Aorta (tissue), 5 donors: ENCODE results near the gene SPTBN4. TPM values are rescaled to one million over a fixed set of nuclear protein-coding genes. Genes with fewer than 3 reads are reported as not detected.

ENCODE experiments used
- ATAC-seq: fragments of 200-7000 bp; cut with Tn5 transposase; one replicate; pipeline ENCODE4 v1.9.1; 2022; ENCODE audit warnings: moderate library complexity; ENCODE audit not compliant: low FRiP score
- DNase-seq, 2 donors: peaks; one replicate each; pipeline ENCODE4 v3.0.0-alpha.2; 2020
- H3K27ac ChIP-seq, 2 donors: one replicate each; pipeline ENCODE4 v1.5.1; 2013; ENCODE audit warnings: low read length in 2 of 2, mild to moderate bottlenecking in 2 of 2, moderate library complexity in 2 of 2, control low read depth in 1 of 2, inconsistent platforms in 1 of 2, low read depth in 1 of 2
- H3K27me3 ChIP-seq, 2 donors: one replicate each; pipeline ENCODE4 v1.6.1; 2013; ENCODE audit warnings: control low read depth in 1 of 2, low read length in 1 of 2, mild to moderate bottlenecking in 1 of 2, moderate library complexity in 1 of 2; ENCODE audit not compliant: insufficient read depth in 2 of 2, control insufficient read depth in 1 of 2
- H3K36me3 ChIP-seq, 2 donors: one replicate each; pipeline ENCODE4 v1.6.1; 2013; ENCODE audit warnings: control low read depth in 1 of 2, low read length in 1 of 2, mild to moderate bottlenecking in 1 of 2; ENCODE audit not compliant: insufficient read depth in 2 of 2, control insufficient read depth in 1 of 2
- H3K4me1 ChIP-seq, 2 donors: one replicate each; pipeline ENCODE4 v1.6.1; 2013; ENCODE audit warnings: low read length in 2 of 2, control low read depth in 1 of 2, mild to moderate bottlenecking in 1 of 2, moderate library complexity in 1 of 2; ENCODE audit not compliant: insufficient read depth in 2 of 2, control insufficient read depth in 1 of 2
- H3K4me3 ChIP-seq, 2 donors: one replicate each; pipeline ENCODE4 v1.5.1; 2013; ENCODE audit warnings: low read length in 2 of 2, control low read depth in 1 of 2, mild to moderate bottlenecking in 1 of 2
- H3K9me3 ChIP-seq: one replicate; pipeline ENCODE4 v1.6.1; 2013; ENCODE audit warnings: mild to moderate bottlenecking, low read length; ENCODE audit not compliant: control insufficient read depth
- WGBS, 2 donors: extraction: QIAGEN DNeasy Blood & Tissue Kit; methylation state at CpG; one replicate each; pipeline ENCODE4 v1.1.7; 2013; 5-methylcytosine and 5-hydroxymethylcytosine counted together
- intact Hi-C, 2 donors: fragments of 100-400 bp; cut with DNase I; formaldehyde crosslinking; loops; one replicate each; pipeline versions ENCODE4 v1.14.2 to v1.15.0; 2022
- polyA plus RNA-seq, 2 donors: library from polyadenylated mRNA; stranded (reverse); fragments of 200-250 nt; gene quantifications; one replicate each; pipeline ENCODE4 v1.2.3, GENCODE V29; 2013
- total RNA-seq, 2 donors: library from RNA; stranded (reverse); fragmentation: NEBNext Ultra II Directional; extraction: Animal tissue kit (Norgen Biotek cat#: 25700); gene quantifications; one replicate each; pipeline ENCODE4 v1.2.1, GENCODE V29; 2021
- donor health status: healthy with polysubstance abuse.
- donor health status: Bipolar disorder and iron deficiency.
- donor health status: DM: no; HTN: no; CAD: no.
- donor health status: DM: no; HTN: no; CAD: no.
- donor health status: DM: yes; HTN: yes; CAD: no.

SPTBN4 gene
- total and polyA plus RNA-seq, 4 donors, result 0.25 to 4.1 (median 2.5) TPM

- intact Hi-C loops, result no loop called here
- no peak for ATAC-seq
- no peak overlapping the region for H3K27ac ChIP-seq
Observed at GRCh38 chr19:40571831-40572495, 105.2 kb downstream of the SPTBN4 start.

GRCh38 chr19:40575326-40575725, 108.5 kb downstream of the SPTBN4 start:
- Histone ChIP-seq H3K36me3 (peaks cover 0 to 1% of the 10 kb centered on the region in 2 donors), H3K27me3 (no peaks in the 10 kb centered on the region), H3K9me3 (no peaks in the 10 kb centered on the region), H3K4me3 (no peak overlapping the region), H3K4me1 (no peaks in the 10 kb centered on the region), H3K27ac (no peak overlapping the region)
- ATAC-seq (no peak), DNase-seq (no peak)
- intact Hi-C loops, result loop anchor here in 1 of 2 donors (5.0 kb wide), 2 partner anchors 33 to 48 kb away; no protein-coding TSS in a partner anchor
- 73% methylated on average over 18 of the region's 18 CpGs for WGBS, 2 donors

More at GRCh38 chr19:40571831-40572495, 105.2 kb downstream of the SPTBN4 start:
- Histone ChIP-seq H3K27me3 (no peaks in the 10 kb centered on the region), H3K9me3 (no peaks in the 10 kb centered on the region), H3K4me1 (no peaks in the 10 kb centered on the region), H3K36me3 (no peaks in the 10 kb centered on the region), H3K4me3 (no peak overlapping the region)
- 80 to 81% methylated on average over 10 of the region's 10 CpGs for WGBS, 2 donors
- no peak for DNase-seq

DNA sequence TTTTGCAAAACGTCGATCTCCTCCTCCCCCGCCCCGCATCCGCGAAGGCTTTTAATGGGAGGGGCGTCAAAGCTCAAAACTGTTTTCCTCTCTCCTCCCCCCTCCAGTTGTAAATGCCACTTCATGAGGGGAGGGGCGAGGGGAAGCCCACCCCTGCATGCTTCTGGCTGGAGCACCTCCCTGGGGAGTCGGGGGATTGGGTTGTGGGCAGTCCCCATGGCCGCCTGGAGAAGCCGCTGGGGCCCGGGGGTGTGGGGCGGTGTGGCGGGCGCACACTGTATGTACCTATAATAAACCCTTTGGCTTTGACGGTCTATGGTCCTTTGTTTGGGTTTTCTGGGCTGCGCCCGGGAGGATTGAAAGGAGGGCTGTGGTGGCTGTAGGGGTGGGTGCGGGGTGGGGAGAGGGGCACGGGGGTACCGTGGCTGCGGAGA, 109.4 kb downstream of the SPTBN4 start:
- H3K4me3 ChIP-seq, result no peak overlapping the region
- no peaks in the 10 kb centered on the region for H3K4me1 ChIP-seq
- H3K9me3 ChIP-seq, result no peaks in the 10 kb centered on the region
- H3K36me3 ChIP-seq, result peaks cover 0 to 3% of the 10 kb centered on the region in 2 donors
- DNase-seq, result no peak
- no peak overlapping the region for H3K27ac ChIP-seq
- no peaks in the 10 kb centered on the region for H3K27me3 ChIP-seq
- intact Hi-C loops, result loop anchor here in 1 of 2 donors (5.0 kb wide), 2 partner anchors 34 to 49 kb away; no protein-coding TSS in a partner anchor
- 1 to 2% methylated on average over 21 to 22 of the region's 22 CpGs for WGBS, 2 donors
- ATAC-seq, result peak; percentile 4

DNA sequence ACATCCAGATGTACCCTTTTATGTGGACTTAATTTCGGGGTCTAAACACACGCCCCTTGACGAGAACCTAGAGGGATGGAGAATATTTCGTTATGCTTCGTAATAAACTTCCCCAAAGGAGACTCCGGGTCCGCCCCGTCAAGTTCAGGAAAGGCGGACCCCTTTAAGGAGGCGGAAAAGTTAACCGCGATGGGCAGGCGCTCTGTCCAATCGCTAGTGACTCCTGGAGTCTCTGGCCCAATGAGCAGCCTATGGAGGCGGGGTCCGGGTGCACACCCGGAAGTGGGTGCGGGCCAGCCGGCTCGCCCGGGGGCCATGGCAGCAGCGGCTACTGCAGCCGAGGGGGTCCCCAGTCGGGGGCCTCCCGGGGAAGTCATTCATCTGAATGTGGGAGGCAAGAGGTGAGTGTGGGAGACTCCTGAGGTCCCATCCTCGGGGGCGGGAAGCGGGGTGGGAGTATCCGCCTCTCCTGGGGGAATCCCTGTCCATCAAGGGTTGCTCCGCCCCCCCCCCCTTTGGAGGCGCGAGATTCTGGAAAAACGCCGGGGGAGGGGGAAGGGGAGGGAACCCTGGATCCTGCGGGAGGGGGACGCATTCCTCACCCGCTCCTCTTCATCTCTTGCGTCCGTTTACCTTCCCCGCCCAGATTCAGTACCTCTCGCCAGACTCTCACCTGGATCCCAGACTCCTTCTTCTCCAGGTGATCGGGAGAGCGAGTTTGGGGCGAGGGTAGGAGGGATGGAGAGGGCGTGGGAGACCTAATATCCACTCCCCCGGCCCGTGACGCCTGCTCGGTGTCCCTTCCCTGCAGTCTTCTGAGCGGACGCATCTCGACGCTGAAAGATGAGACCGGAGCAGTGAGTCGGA, 110.0 kb downstream of the SPTBN4 start, which contains the start of gene SHKBP1:
Gene SHKBP1 (plus strand): TSS at position 289 of the 867 bp plus-strand sequence. CDS start 27 bp downstream, at position 316.
- no peaks in the 10 kb centered on the region for H3K4me1 ChIP-seq
- intact Hi-C loops, result loop anchor here in 1 of 2 donors (5.0 kb wide), 2 partner anchors 35 to 50 kb away; no protein-coding TSS in a partner anchor

GRCh38 chr19:40578442-40578908, 111.7 kb downstream of the SPTBN4 start:
- Histone ChIP-seq H3K9me3 (no peaks in the 10 kb centered on the region), H3K27me3 (no peaks in the 10 kb centered on the region), H3K36me3 (peaks cover 0 to 3% of the 10 kb centered on the region in 2 donors), H3K4me3 (no peak overlapping the region), H3K4me1 (no peaks in the 10 kb centered on the region), H3K27ac (no peak overlapping the region)
- no peak for ATAC-seq
- DNase-seq, result no peak
- intact Hi-C loops, result loop anchor here in 1 of 2 donors (5.0 kb wide), 2 partner anchors 36 to 51 kb away; no protein-coding TSS in a partner anchor
- WGBS, 2 donors, result 69 to 74% methylated on average over 12 of the region's 12 CpGs

More for the DNA sequence above, 110.0 kb downstream of the SPTBN4 start, which contains the start of gene SHKBP1:
- no peaks in the 10 kb centered on the region for H3K9me3 ChIP-seq
- peak within 1 kb of the TSS; percentile 65 to 93 for H3K4me3 ChIP-seq
- peaks cover 0 to 3% of the 10 kb centered on the region in 2 donors for H3K36me3 ChIP-seq
- DNase-seq (peak; percentile 97 to 98), ATAC-seq (peak; percentile 95)
- 1 to 2% methylated on average over 44 to 53 of the region's 55 CpGs for WGBS, 2 donors
- no peaks in the 10 kb centered on the region for H3K27me3 ChIP-seq
- H3K27ac ChIP-seq, result no peak within 1 kb of the TSS

DNA sequence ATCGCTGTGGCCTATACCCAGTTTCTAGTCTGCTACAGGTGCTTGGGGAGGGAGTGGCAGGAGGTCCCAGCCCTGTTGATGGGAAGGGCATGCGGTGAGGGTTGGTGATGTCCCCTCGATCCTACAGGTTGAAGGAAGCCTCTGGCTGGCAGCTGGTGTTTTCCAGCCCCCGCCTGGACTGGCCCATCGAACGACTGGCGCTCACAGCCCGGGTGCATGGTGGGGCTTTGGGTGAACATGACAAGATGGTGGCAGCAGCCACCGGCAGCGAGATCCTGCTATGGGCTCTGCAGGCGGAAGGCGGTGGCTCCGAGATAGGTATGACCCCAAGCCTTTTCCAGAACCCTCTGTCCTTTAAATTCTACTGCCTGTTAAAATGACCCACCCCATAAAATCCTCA, 113.8 kb downstream of the SPTBN4 start:
- Histone ChIP-seq H3K9me3 (no peaks in the 10 kb centered on the region), H3K27me3 (no peaks in the 10 kb centered on the region), H3K4me1 (no peaks in the 10 kb centered on the region), H3K27ac (no peak overlapping the region), H3K36me3 (peaks cover 0 to 3% of the 10 kb centered on the region in 2 donors), H3K4me3 (no peak overlapping the region)
- WGBS, 2 donors, result 97 to 99% methylated on average over 13 of the region's 13 CpGs
- no peak for DNase-seq
- ATAC-seq, result no peak
- intact Hi-C loops, result no loop called here

DNA sequence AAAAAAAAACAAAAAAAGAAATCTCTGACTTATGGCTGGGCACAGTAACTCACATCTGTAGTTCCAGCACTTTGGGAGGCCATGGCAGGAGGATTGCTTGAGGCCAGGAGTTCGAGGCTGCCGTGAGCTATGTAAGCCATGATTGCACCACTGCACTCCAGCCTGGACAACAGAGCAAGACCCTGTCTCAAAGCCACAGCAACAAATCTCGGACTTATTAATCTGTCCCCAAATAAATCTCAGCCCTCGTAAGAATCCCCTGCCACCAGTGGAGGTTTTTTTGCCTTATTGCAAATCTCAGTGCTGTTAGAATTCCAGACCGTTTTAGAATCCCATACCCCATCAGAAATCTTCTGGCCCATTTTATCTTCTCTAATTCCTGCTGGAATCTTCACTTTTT, 114.7 kb downstream of the SPTBN4 start:
- no peaks in the 10 kb centered on the region for H3K27me3 ChIP-seq

DNA sequence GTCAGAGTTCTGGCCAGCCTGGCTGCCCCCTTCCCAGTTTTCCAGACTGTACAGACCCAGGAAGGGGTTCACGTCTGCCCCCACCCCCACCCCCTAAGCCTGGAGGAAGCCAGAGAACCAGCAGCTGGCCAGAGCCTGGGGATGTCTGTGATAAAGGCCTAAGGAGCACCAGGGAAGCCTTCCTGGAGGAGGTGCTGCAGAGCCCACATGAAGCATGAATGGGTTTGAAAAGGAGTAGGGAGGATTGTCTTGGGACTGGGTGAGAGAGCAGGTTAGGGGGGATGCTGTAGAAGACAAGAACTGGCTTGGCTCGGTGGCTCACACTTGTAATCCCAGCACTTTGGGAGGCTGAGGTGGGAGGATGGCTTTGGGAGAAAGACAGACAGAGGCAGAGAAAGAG, 115.7 kb downstream of the SPTBN4 start:
- Histone ChIP-seq H3K27me3 (no peaks in the 10 kb centered on the region), H3K36me3 (peaks cover 0 to 9% of the 10 kb centered on the region in 2 donors), H3K27ac (no peak overlapping the region), H3K4me3 (no peak overlapping the region), H3K9me3 (no peaks in the 10 kb centered on the region), H3K4me1 (no peaks in the 10 kb centered on the region)
- intact Hi-C loops, result no loop called here
- ATAC-seq (no peak), DNase-seq (no peak)
- 93 to 97% methylated on average over 2 of the region's 2 CpGs for WGBS, 2 donors

More for the DNA sequence above, 114.7 kb downstream of the SPTBN4 start:
- intact Hi-C loops, result no loop called here
- Histone ChIP-seq H3K4me3 (no peak overlapping the region), H3K27ac (no peak overlapping the region), H3K9me3 (no peaks in the 10 kb centered on the region), H3K36me3 (peaks cover 0 to 4% of the 10 kb centered on the region in 2 donors), H3K4me1 (no peaks in the 10 kb centered on the region)
- ATAC-seq (no peak), DNase-seq (no peak)
- WGBS, 2 donors, result 96% methylated on average over 5 of the region's 5 CpGs
